IPS-18a (cell line): ENCODE results near the gene ZC3H11A.
"Not testable (repeated sequence)": the region's sequence is repeated elsewhere in the genome, so short reads cannot be mapped to it uniquely, and the experiment has no call there.

Experiments
- H3K27ac ChIP-seq: one replicate; pipeline ENCODE4 v1.5.1; 2013; ENCODE audit warnings: low read length
- H3K27me3 ChIP-seq: one replicate; pipeline ENCODE4 v1.6.1; 2013; ENCODE audit warnings: mild to moderate bottlenecking, low read length; ENCODE audit not compliant: control insufficient read depth, insufficient read depth
- H3K36me3 ChIP-seq: one replicate; pipeline ENCODE4 v1.6.1; 2013; ENCODE audit warnings: low read depth, low read length; ENCODE audit not compliant: control insufficient read depth
- H3K4me1 ChIP-seq: one replicate; pipeline ENCODE4 v1.6.1; 2013; ENCODE audit warnings: low read depth, low read length; ENCODE audit not compliant: control insufficient read depth
- H3K4me3 ChIP-seq: one replicate; pipeline ENCODE4 v1.5.1; 2013; ENCODE audit warnings: low read length
- H3K9ac ChIP-seq: one replicate; pipeline ENCODE4 v1.6.1; 2013; ENCODE audit warnings: mild to moderate bottlenecking, low read length, moderate library complexity
- H3K9me3 ChIP-seq: one replicate; pipeline ENCODE4 v1.6.1; 2013; ENCODE audit warnings: low read depth, low read length; ENCODE audit not compliant: control insufficient read depth

The ZC3H11A gene

DNA sequence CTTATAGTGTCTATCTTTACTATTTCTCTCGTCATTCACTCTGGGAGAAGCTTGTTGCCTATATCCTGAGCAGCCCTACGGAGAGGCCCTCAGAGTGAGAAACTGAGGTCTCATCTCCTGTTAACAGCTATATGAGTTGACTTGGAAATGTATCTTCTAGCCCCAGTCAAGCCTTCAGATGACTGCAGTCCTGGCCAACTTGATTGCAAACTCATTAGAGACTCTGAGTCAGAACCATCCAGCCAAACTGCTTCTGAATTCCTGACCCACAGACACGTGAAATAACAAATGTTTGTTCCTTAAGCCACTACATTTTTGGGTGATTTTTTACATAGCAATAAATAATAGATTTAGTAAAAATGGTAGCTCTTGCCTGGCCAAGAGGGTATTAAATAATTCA, 3.9 kb upstream of the ZC3H11A start:
- no peak overlapping the region for H3K9ac ChIP-seq
- H3K4me1 ChIP-seq, result peaks cover 13% of the 10 kb centered on the region
- H3K9me3 ChIP-seq, result no peaks in the 10 kb centered on the region
- no peaks in the 10 kb centered on the region for H3K36me3 ChIP-seq
- no peaks in the 10 kb centered on the region for H3K27me3 ChIP-seq
- H3K27ac ChIP-seq, result no peak overlapping the region
- no peak overlapping the region for H3K4me3 ChIP-seq

DNA sequence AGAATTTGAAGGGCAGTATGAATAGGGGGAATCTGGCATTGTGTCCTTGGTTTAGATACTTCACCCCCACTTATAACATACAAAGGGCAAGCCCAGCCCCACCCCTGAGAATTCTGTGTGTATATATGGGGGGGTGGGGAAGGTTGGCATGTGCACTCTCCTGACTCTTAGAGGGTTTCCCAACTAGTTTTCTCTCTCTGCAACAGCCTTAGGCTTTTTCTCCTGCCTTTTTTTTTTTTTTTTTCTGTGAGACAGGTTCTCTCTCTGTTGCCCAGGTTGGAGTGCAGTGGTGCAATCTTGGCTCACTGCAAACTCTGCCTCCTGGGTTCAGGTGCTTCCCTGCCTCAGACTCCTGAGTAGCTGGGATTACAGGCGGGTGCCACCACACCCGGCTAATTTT, 2.9 kb upstream of the ZC3H11A start:
- no peaks in the 10 kb centered on the region for H3K27me3 ChIP-seq
- no peak overlapping the region for H3K4me3 ChIP-seq
- H3K4me1 ChIP-seq, result peaks cover 21% of the 10 kb centered on the region
- H3K9ac ChIP-seq, result no peak overlapping the region
- H3K36me3 ChIP-seq, result peaks cover 9% of the 10 kb centered on the region
- H3K27ac ChIP-seq, result no peak overlapping the region
- H3K9me3 ChIP-seq, result no peaks in the 10 kb centered on the region

DNA sequence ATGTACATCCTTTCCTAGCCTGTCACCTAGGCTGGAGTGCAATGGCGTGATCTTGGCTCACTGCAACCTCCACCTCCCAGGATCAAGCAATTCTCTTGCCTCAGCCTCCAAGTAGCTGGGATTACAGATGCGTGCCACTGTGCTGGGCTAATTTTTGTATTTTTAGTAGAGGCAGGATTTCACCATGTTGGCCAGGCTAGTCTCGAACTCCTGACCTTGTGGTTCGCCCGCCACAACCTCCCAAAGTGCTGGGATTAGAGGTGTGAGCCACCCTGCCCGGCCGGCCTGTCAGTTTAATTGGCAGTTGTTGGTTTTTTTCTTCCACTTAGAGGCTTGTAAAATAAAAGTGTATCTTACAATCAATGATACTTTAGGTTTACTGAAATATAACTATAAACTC, 1.9 kb upstream of the ZC3H11A start:
- H3K27ac ChIP-seq, H3K4me3 ChIP-seq: not testable (repeated sequence)

DNA sequence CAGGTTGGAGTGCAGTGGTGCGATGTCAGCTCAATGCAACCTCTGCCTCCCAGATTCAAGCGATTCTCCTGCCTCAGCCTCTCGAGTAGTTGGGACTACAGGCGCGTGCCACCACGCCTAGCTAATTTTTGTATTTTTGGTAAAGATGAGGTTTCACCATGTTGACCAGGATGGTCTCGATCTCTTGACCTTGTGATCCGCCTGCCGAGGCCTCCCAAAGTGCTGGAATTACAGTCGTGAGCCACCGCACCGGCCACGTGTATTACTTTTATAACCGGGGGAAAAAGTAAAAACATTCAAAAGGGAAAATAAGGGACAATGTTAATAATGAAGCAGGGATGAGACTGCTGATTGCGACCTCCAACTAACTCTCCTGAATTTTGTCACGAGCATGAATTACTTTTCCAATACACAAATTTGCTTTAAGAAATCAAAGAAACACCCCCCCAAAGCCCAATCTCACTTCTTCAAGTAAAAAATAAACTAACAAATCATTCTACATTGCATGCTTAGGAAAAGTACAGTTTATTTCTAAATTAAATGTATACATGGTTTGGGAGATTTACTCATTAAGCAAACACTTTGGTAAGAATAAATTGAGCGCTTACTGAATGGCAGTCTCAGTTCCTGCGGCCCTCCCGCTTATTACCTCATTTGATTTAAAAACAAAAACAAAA, 521 bp upstream of the ZC3H11A start:
- Histone ChIP-seq H3K9ac (peak overlapping the region; percentile 97), H3K4me3 (peak overlapping the region; percentile 98), H3K27me3 (no peaks in the 10 kb centered on the region), H3K4me1 (peaks cover 20% of the 10 kb centered on the region), H3K36me3 (peaks cover 32% of the 10 kb centered on the region), H3K9me3 (no peaks in the 10 kb centered on the region), H3K27ac (peak overlapping the region; percentile 91)

More for the DNA sequence above, 1.9 kb upstream of the ZC3H11A start:
- H3K36me3 ChIP-seq, result peaks cover 19% of the 10 kb centered on the region
- not testable (repeated sequence) for H3K9me3 ChIP-seq, H3K9ac ChIP-seq, H3K27me3 ChIP-seq
- peaks cover 23% of the 10 kb centered on the region for H3K4me1 ChIP-seq

DNA sequence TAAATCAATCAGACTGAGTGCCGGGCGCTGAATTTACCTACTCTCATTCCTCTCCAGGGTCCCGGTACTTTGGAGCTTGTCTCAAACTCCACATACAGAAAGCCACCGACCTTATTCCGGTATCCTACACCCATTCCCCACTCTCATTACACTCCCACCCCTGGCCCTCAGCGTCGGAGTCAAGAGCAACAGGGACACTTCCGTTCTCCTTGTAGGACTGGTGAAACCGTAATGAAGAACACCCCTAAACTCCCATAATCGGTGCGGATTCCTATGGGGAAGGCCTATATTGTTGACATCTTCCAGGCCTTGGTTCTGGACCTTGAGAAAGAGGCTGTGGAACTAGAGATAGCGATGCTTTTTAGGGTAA, 798 bp downstream of the ZC3H11A start:
- peaks cover 15% of the 10 kb centered on the region for H3K4me1 ChIP-seq
- H3K36me3 ChIP-seq, result peaks cover 37% of the 10 kb centered on the region
- H3K9ac ChIP-seq, result peak overlapping the region; percentile 97

DNA sequence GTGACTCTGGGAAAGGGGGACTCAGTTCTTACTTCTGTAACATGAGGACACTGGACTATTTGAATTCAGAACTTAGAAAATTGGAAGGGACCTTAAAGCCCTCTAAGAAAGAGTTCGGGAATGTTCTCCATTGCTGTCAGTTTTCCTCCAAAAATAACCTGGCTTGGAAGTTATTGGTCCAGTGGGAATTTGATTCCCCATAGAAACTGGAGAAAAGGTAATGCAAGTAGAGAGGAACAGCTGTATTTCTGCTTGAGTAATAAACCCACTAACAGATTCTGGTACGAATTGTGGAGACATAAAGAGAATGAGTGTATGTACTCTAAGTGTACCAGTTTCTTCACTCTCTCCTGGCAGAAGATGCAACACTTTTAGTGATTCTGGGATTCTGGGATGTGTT, 1.8 kb downstream of the ZC3H11A start:
- Histone ChIP-seq H3K9me3 (no peaks in the 10 kb centered on the region), H3K27me3 (no peaks in the 10 kb centered on the region), H3K36me3 (peaks cover 40% of the 10 kb centered on the region), H3K4me1 (peaks cover 15% of the 10 kb centered on the region), H3K9ac (peak overlapping the region; percentile 97), H3K4me3 (peak overlapping the region; percentile 98), H3K27ac (no peak overlapping the region)

More for the DNA sequence above, 798 bp downstream of the ZC3H11A start:
- H3K4me3 ChIP-seq, result peak overlapping the region; percentile 98
- H3K27me3 ChIP-seq, result no peaks in the 10 kb centered on the region
- no peaks in the 10 kb centered on the region for H3K9me3 ChIP-seq
- peak overlapping the region; percentile 95 for H3K27ac ChIP-seq

DNA sequence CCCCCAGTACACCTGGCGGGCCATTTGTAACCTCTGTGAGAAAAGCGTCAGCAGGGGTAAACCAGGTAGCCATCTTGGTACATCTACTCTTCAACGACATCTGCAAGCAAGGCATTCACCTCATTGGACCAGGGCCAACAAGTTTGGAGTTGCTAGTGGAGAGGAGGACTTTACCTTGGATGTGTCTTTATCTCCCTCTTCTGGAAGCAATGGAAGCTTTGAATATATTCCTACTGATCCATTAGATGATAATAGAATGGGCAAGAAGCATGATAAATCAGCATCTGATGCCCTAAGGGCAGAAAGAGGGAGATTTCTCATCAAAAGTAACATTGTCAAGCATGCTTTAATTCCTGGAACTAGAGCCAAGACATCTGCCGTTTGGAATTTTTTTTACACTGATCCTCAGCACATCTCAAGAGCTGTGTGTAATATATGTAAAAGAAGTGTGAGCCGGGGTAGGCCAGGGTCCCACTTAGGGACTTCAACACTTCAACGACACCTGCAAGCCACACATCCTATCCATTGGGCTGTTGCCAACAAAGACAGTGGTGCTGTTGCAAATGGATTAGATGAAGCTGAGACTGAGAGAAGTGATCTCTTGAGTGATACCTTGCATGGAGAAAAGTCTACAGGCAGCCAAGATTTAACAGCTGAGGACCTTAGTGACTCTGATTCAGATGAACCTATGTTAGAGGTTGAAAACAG, 2.7 kb downstream of the ZC3H11A start:
- no peaks in the 10 kb centered on the region for H3K27me3 ChIP-seq
- H3K9me3 ChIP-seq, result no peaks in the 10 kb centered on the region
- H3K4me3 ChIP-seq, result no peak overlapping the region
- H3K36me3 ChIP-seq, result peaks cover 45% of the 10 kb centered on the region
- H3K9ac ChIP-seq, result no peak overlapping the region
- peaks cover 15% of the 10 kb centered on the region for H3K4me1 ChIP-seq
- no peak overlapping the region for H3K27ac ChIP-seq

DNA sequence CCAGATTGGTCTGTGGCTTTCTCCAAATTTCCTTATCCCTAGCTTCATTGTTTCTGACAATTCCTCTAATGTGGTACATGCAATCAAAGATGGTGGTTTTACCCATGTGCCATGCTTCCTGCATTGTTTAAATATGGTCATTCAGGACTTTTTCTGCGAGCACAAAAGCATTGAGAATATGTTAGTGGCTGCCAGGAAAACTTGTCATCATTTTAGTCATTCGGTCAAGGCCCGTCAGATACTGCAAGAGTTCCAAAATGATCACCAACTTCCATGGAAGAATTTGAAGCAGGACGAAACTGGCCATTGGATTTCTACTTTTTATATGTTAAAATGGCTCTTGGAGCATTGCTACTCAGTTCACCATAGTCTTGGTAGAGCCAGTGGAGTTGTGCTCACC, 3.7 kb downstream of the ZC3H11A start:
- no peak overlapping the region for H3K4me3 ChIP-seq
- no peaks in the 10 kb centered on the region for H3K9me3 ChIP-seq
- H3K27me3 ChIP-seq, result no peaks in the 10 kb centered on the region
- H3K4me1 ChIP-seq, result peaks cover 15% of the 10 kb centered on the region
- no peak overlapping the region for H3K27ac ChIP-seq
- no peak overlapping the region for H3K9ac ChIP-seq
- H3K36me3 ChIP-seq, result peaks cover 54% of the 10 kb centered on the region

DNA sequence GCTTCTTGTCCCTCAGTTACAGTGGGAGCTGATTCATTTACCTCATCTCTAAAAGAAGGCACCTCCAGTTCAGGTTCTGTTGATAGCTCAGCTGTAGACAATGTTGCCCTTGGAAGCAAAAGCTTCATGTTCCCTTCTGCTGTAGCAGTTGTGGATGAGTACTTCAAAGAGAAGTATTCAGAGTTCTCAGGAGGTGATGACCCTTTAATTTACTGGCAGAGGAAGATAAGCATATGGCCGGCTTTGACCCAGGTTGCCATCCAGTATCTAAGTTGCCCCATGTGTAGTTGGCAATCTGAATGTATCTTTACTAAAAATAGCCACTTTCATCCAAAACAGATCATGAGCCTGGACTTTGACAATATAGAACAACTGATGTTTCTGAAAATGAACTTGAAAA, 4.5 kb downstream of the ZC3H11A start:
- Histone ChIP-seq H3K9ac (no peak overlapping the region), H3K36me3 (peaks cover 58% of the 10 kb centered on the region), H3K4me3 (no peak overlapping the region), H3K27me3 (no peaks in the 10 kb centered on the region), H3K9me3 (no peaks in the 10 kb centered on the region), H3K4me1 (peaks cover 12% of the 10 kb centered on the region), H3K27ac (no peak overlapping the region)

DNA sequence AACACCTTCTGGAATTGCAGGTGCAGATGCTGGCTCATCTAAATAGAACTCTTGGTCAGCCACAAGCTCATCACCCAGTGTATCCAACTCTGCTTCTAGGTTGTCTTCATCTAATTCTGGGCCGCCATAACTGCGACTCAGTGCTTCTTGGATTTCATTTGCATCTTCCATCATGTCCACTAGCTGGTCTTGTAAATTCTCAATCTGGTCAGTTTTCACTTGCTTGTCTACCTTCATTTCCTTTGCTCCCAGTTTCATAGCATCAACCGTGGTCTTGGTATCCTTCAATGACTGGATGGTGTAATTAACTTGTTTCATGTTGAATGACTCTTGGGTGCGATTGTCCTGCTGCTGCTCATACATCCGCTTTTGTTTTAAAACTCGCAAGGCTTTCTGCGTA, 10.3 kb downstream of the ZC3H11A start:
- Histone ChIP-seq H3K27me3 (no peaks in the 10 kb centered on the region), H3K36me3 (peaks cover 36% of the 10 kb centered on the region), H3K27ac (no peak overlapping the region), H3K4me3 (no peak overlapping the region), H3K4me1 (no peaks in the 10 kb centered on the region), H3K9ac (no peak overlapping the region), H3K9me3 (no peaks in the 10 kb centered on the region)

DNA sequence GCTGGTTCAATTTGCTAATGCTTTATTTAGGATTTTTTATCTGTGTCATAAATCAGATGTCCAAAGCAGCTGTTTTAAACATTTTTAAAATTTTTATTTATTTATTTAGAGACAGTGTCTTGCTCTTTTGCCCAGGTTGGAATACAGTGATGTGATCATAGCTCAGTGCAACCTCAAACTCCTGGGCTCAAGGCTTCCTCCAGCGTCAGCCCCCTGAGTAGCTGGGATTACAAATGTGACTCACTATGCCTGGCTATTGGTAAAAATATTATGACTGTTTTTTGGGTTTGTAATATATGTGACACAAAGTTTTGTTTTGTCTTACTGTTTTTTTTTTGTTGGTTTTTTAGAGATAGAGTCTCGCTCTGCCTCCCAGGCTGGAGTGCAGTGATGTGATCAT, 11.8 kb downstream of the ZC3H11A start:
- H3K9ac ChIP-seq, result no peak overlapping the region
- H3K27ac ChIP-seq, result no peak overlapping the region
- H3K9me3 ChIP-seq, result no peaks in the 10 kb centered on the region
- H3K4me1 ChIP-seq, result no peaks in the 10 kb centered on the region
- no peaks in the 10 kb centered on the region for H3K27me3 ChIP-seq
- H3K36me3 ChIP-seq, result peaks cover 32% of the 10 kb centered on the region
- no peak overlapping the region for H3K4me3 ChIP-seq
